Measurements from ENCODE around the gene RBPMS2.
A peak's percentile ranks its signal among the peaks of the same experiment; 100 is the strongest.

The RBPMS2 gene

GRCh38 chr15:64781299-64781698, 5.9 kb upstream of the RBPMS2 start:
- no peak overlapping the region for H4K5ac ChIP-seq (ENCODE audit: low read length)
- H2BK5ac ChIP-seq (ENCODE audit: low read length), result no peak overlapping the region
- H3K18ac ChIP-seq (ENCODE audit: low read length), result no peak overlapping the region
- no peak overlapping the region for H3K4ac ChIP-seq (ENCODE audit: low read depth, low read length)
- H3K56ac ChIP-seq (ENCODE audit: low read length), result peak overlapping the region; percentile 61
- H3K4me2 ChIP-seq (ENCODE audit: low read length), result no peak overlapping the region
- peak overlapping the region; percentile 3 for H3K9ac ChIP-seq (ENCODE audit: low read length)
- H3K79me1 ChIP-seq (ENCODE audit: low read length), result peaks cover 2% of the 10 kb centered on the region
- no peak overlapping the region for H2BK120ac ChIP-seq (ENCODE audit: low read depth, low read length)
- H3K79me2 ChIP-seq (ENCODE audit: control insufficient read depth, insufficient read depth, low read length), result peaks cover 3% of the 10 kb centered on the region
- H3K4me1 ChIP-seq (ENCODE audit: control insufficient read depth, low read depth, low read length), result peaks cover 14% of the 10 kb centered on the region
- no CpG with 5 or more reads among the region's 6 CpGs for whole genome bisulfite sequencing (ENCODE audit: extremely low coverage, insufficient coverage, low lambda C conversion rate)
- H3K23ac ChIP-seq (ENCODE audit: low read length), result no peak overlapping the region
- peak; percentile 61 for DNase-seq
- H2BK15ac ChIP-seq (replicated peaks; ENCODE audit: low read depth), result no peak overlapping the region
- H3K4me3 ChIP-seq (ENCODE audit: low read length), result no peak overlapping the region
- no peak overlapping the region for H2AK5ac ChIP-seq (ENCODE audit: low read length)
- no peak overlapping the region for H3K27ac ChIP-seq (ENCODE audit: low read depth, low read length)
- H4K8ac ChIP-seq (ENCODE audit: low read depth, low read length), result no peak overlapping the region
- no peaks in the 10 kb centered on the region for H3K27me3 ChIP-seq (ENCODE audit: insufficient read depth, low read length, poor library complexity)
- H3K36me3 ChIP-seq (ENCODE audit: control insufficient read depth, insufficient read depth, low read length), result no peaks in the 10 kb centered on the region

DNA sequence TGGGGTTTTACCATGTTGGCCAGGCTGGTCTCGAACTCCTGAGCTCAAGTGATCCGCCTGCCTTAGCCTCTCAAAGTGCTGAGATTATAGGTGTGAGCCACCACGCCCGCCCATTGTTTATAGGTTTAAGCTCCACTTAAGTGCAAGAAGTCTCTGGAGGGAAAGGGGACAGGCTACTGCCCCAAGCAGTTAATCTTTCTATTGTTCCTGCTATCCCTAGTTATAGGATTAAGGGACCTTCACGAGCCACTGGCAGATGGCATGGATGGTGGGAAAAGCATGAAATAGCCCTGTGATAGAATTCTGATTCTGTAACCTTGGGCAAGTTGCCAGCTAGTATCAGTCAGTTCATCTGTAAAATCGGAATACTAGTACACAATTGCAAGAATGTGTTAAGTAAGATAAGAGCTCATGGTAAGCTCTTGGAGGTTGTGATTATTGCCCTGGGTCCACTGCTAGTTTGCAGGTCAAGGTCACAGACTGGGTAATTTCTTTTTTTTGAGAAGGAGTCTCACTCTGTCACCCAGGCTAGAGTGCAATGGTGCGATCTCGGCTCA, 5.3 kb upstream of the RBPMS2 start:
- H3K4me3 ChIP-seq (ENCODE audit: low read length), result no peak overlapping the region
- H3K27ac ChIP-seq (ENCODE audit: low read depth, low read length), result no peak overlapping the region
- H2BK15ac ChIP-seq (replicated peaks; ENCODE audit: low read depth), result no peak overlapping the region
- H2BK5ac ChIP-seq (ENCODE audit: low read length), result no peak overlapping the region
- no peaks in the 10 kb centered on the region for H3K27me3 ChIP-seq (ENCODE audit: insufficient read depth, low read length, poor library complexity)
- H3K4me1 ChIP-seq (ENCODE audit: control insufficient read depth, low read depth, low read length), result peaks cover 14% of the 10 kb centered on the region
- H3K23ac ChIP-seq (ENCODE audit: low read length), result no peak overlapping the region
- no peak overlapping the region for H4K8ac ChIP-seq (ENCODE audit: low read depth, low read length)
- no peak overlapping the region for H2AK5ac ChIP-seq (ENCODE audit: low read length)
- no peak overlapping the region for H3K18ac ChIP-seq (ENCODE audit: low read length)
- H3K79me2 ChIP-seq (ENCODE audit: control insufficient read depth, insufficient read depth, low read length), result peaks cover 9% of the 10 kb centered on the region
- no CpG with 5 or more reads among the region's 8 CpGs for WGBS (ENCODE audit: extremely low coverage, insufficient coverage, low lambda C conversion rate)
- no peak overlapping the region for H3K9ac ChIP-seq (ENCODE audit: low read length)
- no peak overlapping the region for H3K56ac ChIP-seq (ENCODE audit: low read length)
- H2BK120ac ChIP-seq (ENCODE audit: low read depth, low read length), result no peak overlapping the region
- DNase-seq, result peak; percentile 85
- no peak overlapping the region for H4K5ac ChIP-seq (ENCODE audit: low read length)
- H3K4me2 ChIP-seq (ENCODE audit: low read length), result no peak overlapping the region
- H3K79me1 ChIP-seq (ENCODE audit: low read length), result peaks cover 2% of the 10 kb centered on the region
- H3K4ac ChIP-seq (ENCODE audit: low read depth, low read length), result no peak overlapping the region
- no peaks in the 10 kb centered on the region for H3K36me3 ChIP-seq (ENCODE audit: control insufficient read depth, insufficient read depth, low read length)

GRCh38 chr15:64779630-64780029, 4.2 kb upstream of the RBPMS2 start:
- peaks cover 2% of the 10 kb centered on the region for H3K79me1 ChIP-seq (ENCODE audit: low read length)
- no peak overlapping the region for H2BK120ac ChIP-seq (ENCODE audit: low read depth, low read length)
- peaks cover 14% of the 10 kb centered on the region for H3K4me1 ChIP-seq (ENCODE audit: control insufficient read depth, low read depth, low read length)
- no peak overlapping the region for H2BK5ac ChIP-seq (ENCODE audit: low read length)
- no peak overlapping the region for H4K5ac ChIP-seq (ENCODE audit: low read length)
- no peak overlapping the region for H3K23ac ChIP-seq (ENCODE audit: low read length)
- H3K27me3 ChIP-seq (ENCODE audit: insufficient read depth, low read length, poor library complexity), result no peaks in the 10 kb centered on the region
- DNase-seq, result no peak
- WGBS (ENCODE audit: extremely low coverage, insufficient coverage, low lambda C conversion rate), result no CpG with 5 or more reads among the region's 1 CpG
- H3K18ac ChIP-seq (ENCODE audit: low read length), result no peak overlapping the region
- H3K56ac ChIP-seq (ENCODE audit: low read length), result peak overlapping the region; percentile 12
- H3K4me2 ChIP-seq (ENCODE audit: low read length), result no peak overlapping the region
- peak overlapping the region; percentile 75 for H3K4ac ChIP-seq (ENCODE audit: low read depth, low read length)
- peaks cover 15% of the 10 kb centered on the region for H3K79me2 ChIP-seq (ENCODE audit: control insufficient read depth, insufficient read depth, low read length)
- H3K4me3 ChIP-seq (ENCODE audit: low read length), result no peak overlapping the region
- H2AK5ac ChIP-seq (ENCODE audit: low read length), result peak overlapping the region; percentile 30
- H3K36me3 ChIP-seq (ENCODE audit: control insufficient read depth, insufficient read depth, low read length), result no peaks in the 10 kb centered on the region
- peak overlapping the region; percentile 14 for H3K9ac ChIP-seq (ENCODE audit: low read length)
- no peak overlapping the region for H2BK15ac ChIP-seq (replicated peaks; ENCODE audit: low read depth)
- H4K8ac ChIP-seq (ENCODE audit: low read depth, low read length), result no peak overlapping the region
- peak overlapping the region; percentile 1 for H3K27ac ChIP-seq (ENCODE audit: low read depth, low read length)

GRCh38 chr15:64779024-64779423, 3.6 kb upstream of the RBPMS2 start:
- H3K36me3 ChIP-seq (ENCODE audit: control insufficient read depth, insufficient read depth, low read length), result no peaks in the 10 kb centered on the region
- H3K4me2 ChIP-seq (ENCODE audit: low read length), result no peak overlapping the region
- peak overlapping the region; percentile 33 for H2BK5ac ChIP-seq (ENCODE audit: low read length)
- H2BK120ac ChIP-seq (ENCODE audit: low read depth, low read length), result no peak overlapping the region
- H2BK15ac ChIP-seq (replicated peaks; ENCODE audit: low read depth), result no peak overlapping the region
- peaks cover 14% of the 10 kb centered on the region for H3K4me1 ChIP-seq (ENCODE audit: control insufficient read depth, low read depth, low read length)
- peak overlapping the region; percentile 53 for H2AK5ac ChIP-seq (ENCODE audit: low read length)
- H3K27me3 ChIP-seq (ENCODE audit: insufficient read depth, low read length, poor library complexity), result no peaks in the 10 kb centered on the region
- no peak overlapping the region for H3K18ac ChIP-seq (ENCODE audit: low read length)
- peak overlapping the region; percentile 1 for H3K27ac ChIP-seq (ENCODE audit: low read depth, low read length)
- H3K79me2 ChIP-seq (ENCODE audit: control insufficient read depth, insufficient read depth, low read length), result peaks cover 21% of the 10 kb centered on the region
- no peak overlapping the region for H3K23ac ChIP-seq (ENCODE audit: low read length)
- DNase-seq, result peak; percentile 51
- peak overlapping the region; percentile 72 for H3K56ac ChIP-seq (ENCODE audit: low read length)
- H3K79me1 ChIP-seq (ENCODE audit: low read length), result peaks cover 2% of the 10 kb centered on the region
- no peak overlapping the region for H4K5ac ChIP-seq (ENCODE audit: low read length)
- WGBS (ENCODE audit: extremely low coverage, insufficient coverage, low lambda C conversion rate), result no CpG with 5 or more reads among the region's 2 CpGs
- H3K9ac ChIP-seq (ENCODE audit: low read length), result peak overlapping the region; percentile 16
- no peak overlapping the region for H3K4me3 ChIP-seq (ENCODE audit: low read length)
- peak overlapping the region; percentile 75 for H3K4ac ChIP-seq (ENCODE audit: low read depth, low read length)
- no peak overlapping the region for H4K8ac ChIP-seq (ENCODE audit: low read depth, low read length)

GRCh38 chr15:64776402-64776786, 1.0 kb upstream of the RBPMS2 start:
- peaks cover 23% of the 10 kb centered on the region for H3K4me1 ChIP-seq (ENCODE audit: control insufficient read depth, low read depth, low read length)
- peak overlapping the region; percentile 100 for H3K18ac ChIP-seq (ENCODE audit: low read length)
- DNase-seq, result peak; percentile 59
- H3K4ac ChIP-seq (ENCODE audit: low read depth, low read length), result peak overlapping the region; percentile 100
- H3K23ac ChIP-seq (ENCODE audit: low read length), result peak overlapping the region; percentile 81
- no peaks in the 10 kb centered on the region for H3K36me3 ChIP-seq (ENCODE audit: control insufficient read depth, insufficient read depth, low read length)
- no peak overlapping the region for H4K8ac ChIP-seq (ENCODE audit: low read depth, low read length)
- no CpG with 5 or more reads among the region's 25 CpGs for WGBS (ENCODE audit: extremely low coverage, insufficient coverage, low lambda C conversion rate)
- no peak overlapping the region for H4K5ac ChIP-seq (ENCODE audit: low read length)
- no peak overlapping the region for H2BK15ac ChIP-seq (replicated peaks; ENCODE audit: low read depth)
- peaks cover 2% of the 10 kb centered on the region for H3K79me1 ChIP-seq (ENCODE audit: low read length)
- H3K79me2 ChIP-seq (ENCODE audit: control insufficient read depth, insufficient read depth, low read length), result peaks cover 47% of the 10 kb centered on the region
- peak overlapping the region; percentile 90 for H3K4me2 ChIP-seq (ENCODE audit: low read length)
- H2BK5ac ChIP-seq (ENCODE audit: low read length), result peak overlapping the region; percentile 97
- H3K9ac ChIP-seq (ENCODE audit: low read length), result peak overlapping the region; percentile 87
- H3K56ac ChIP-seq (ENCODE audit: low read length), result peak overlapping the region; percentile 90
- H3K4me3 ChIP-seq (ENCODE audit: low read length), result peak overlapping the region; percentile 53
- H3K27ac ChIP-seq (ENCODE audit: low read depth, low read length), result peak overlapping the region; percentile 98
- no peaks in the 10 kb centered on the region for H3K27me3 ChIP-seq (ENCODE audit: insufficient read depth, low read length, poor library complexity)
- no peak overlapping the region for H2BK120ac ChIP-seq (ENCODE audit: low read depth, low read length)
- H2AK5ac ChIP-seq (ENCODE audit: low read length), result peak overlapping the region; percentile 55
